ENCODE data around the gene DDR2. TPM values are rescaled to one million over a fixed set of nuclear protein-coding genes. Genes with fewer than 3 reads are reported as not detected.

Gene DDR2
- total and polyA plus RNA-seq, 5 donors, result 12.8 to 82.1 (median 62.8) TPM

Other genes with a start within 250 kb of the DDR2 start
- gene SH2D1B, start 220.3 kb upstream of the DDR2 start, total RNA-seq, result under 1 TPM in 2 of 4 donors, not detected in 2; 0.11 to 0.35 TPM
- gene SH2D1B, start 220.3 kb upstream of the DDR2 start, polyA plus RNA-seq, result 0.05 TPM
- 10 to 100 TPM; 23.9 to 26.3 (median 25.3) TPM for gene UHMK1, start 134.6 kb upstream of the DDR2 start, total RNA-seq
- 8.4 TPM for gene UHMK1, start 134.6 kb upstream of the DDR2 start, polyA plus RNA-seq
- 10 to 100 TPM; 23.9 to 51.4 (median 30.1) TPM for gene UAP1, start 70.7 kb upstream of the DDR2 start, total RNA-seq
- 32.7 TPM for gene UAP1, start 70.7 kb upstream of the DDR2 start, polyA plus RNA-seq
- 1 to 10 TPM; 5.2 to 7.3 (median 6.2) TPM for gene HSD17B7, start 158.2 kb downstream of the DDR2 start, total RNA-seq
- 5.3 TPM for gene HSD17B7, start 158.2 kb downstream of the DDR2 start, polyA plus RNA-seq
- gene CCDC190, start 228.7 kb downstream of the DDR2 start, total RNA-seq, result under 1 TPM in 3 of 4 donors, not detected in 1; 0.11 to 0.26 (median 0.25) TPM
- 0.32 TPM for gene CCDC190, start 228.7 kb downstream of the DDR2 start, polyA plus RNA-seq